HTERT RPE-1 (cell line): ENCODE results near the gene AIM2.
"Not testable (repeated sequence)": the region's sequence is repeated elsewhere in the genome, so short reads cannot be mapped to it uniquely, and the experiment has no call there.

Experiments used
- in situ Hi-C: fragments of 300-500 bp; cut with MboI; formaldehyde crosslinking; loops from 4 replicates; pipeline ENCODE4 v1.14.3; 2020; ENCODE audit warnings: low sequenced_read_pairs

The AIM2 gene

GRCh38 chr1:159081626-159082025 is 5.1 kb upstream of the AIM2 start:
- in situ Hi-C loops = no loop called here

- in situ Hi-C loops = no loop called here
Measured at GRCh38 chr1:159079525-159079924, 3.0 kb upstream of the AIM2 start.

GRCh38 chr1:159077120-159077961 is 775 bp upstream of the AIM2 start:
- in situ Hi-C loops = no loop called here

- in situ Hi-C loops = no loop called here
Measured at GRCh38 chr1:159071970-159072582, 4.5 kb downstream of the AIM2 start.

GRCh38 chr1:159068886-159069285 is 7.7 kb downstream of the AIM2 start:
- in situ Hi-C loops = no loop called here

GRCh38 chr1:159067699-159068621 is 8.6 kb downstream of the AIM2 start:
- in situ Hi-C loops = no loop called here

- in situ Hi-C loops = no loop called here
Measured at GRCh38 chr1:159066108-159066507, 10.5 kb downstream of the AIM2 start.

- in situ Hi-C loops = no loop called here
Measured at GRCh38 chr1:159065106-159065505, 11.5 kb downstream of the AIM2 start.

GRCh38 chr1:159058751-159059150 is 17.8 kb downstream of the AIM2 start:
- in situ Hi-C loops = no loop called here

GRCh38 chr1:159056069-159056698 is 20.4 kb downstream of the AIM2 start:
- in situ Hi-C loops = no loop called here

- in situ Hi-C loops = no loop called here
Measured at GRCh38 chr1:159055181-159055641, 21.4 kb downstream of the AIM2 start.

- in situ Hi-C loops = no loop called here
Measured at GRCh38 chr1:159054427-159054826, 22.1 kb downstream of the AIM2 start.

- in situ Hi-C loops = no loop called here
Measured at GRCh38 chr1:159051436-159051835, 25.1 kb downstream of the AIM2 start.

- in situ Hi-C loops = not testable (repeated sequence)
Measured at GRCh38 chr1:159046486-159046885, 30.1 kb downstream of the AIM2 start.

GRCh38 chr1:159040893-159041724 is 35.5 kb downstream of the AIM2 start:
- in situ Hi-C loops = no loop called here

GRCh38 chr1:159040206-159040605 is 36.4 kb downstream of the AIM2 start:
- in situ Hi-C loops = no loop called here

- in situ Hi-C loops = no loop called here
Measured at GRCh38 chr1:159030877-159031447, 45.6 kb downstream of the AIM2 start.

- in situ Hi-C loops = no loop called here
Measured at GRCh38 chr1:159030311-159030710, 46.3 kb downstream of the AIM2 start.

- in situ Hi-C loops = not testable (repeated sequence)
Measured at GRCh38 chr1:159026841-159027240, 49.7 kb downstream of the AIM2 start.

- in situ Hi-C loops = no loop called here
Measured at GRCh38 chr1:159025043-159025442, 51.5 kb downstream of the AIM2 start.
